Putamen (tissue), 1 donor: Measurements from ENCODE around the gene RTBDN.
"Not testable (repeated sequence)": the region's sequence is repeated elsewhere in the genome, so short reads cannot be mapped to it uniquely, and the experiment has no call there.

Experiments used
- DNase-seq: peaks from one replicate; pipeline ENCODE4 v3.0.0-alpha.2; 2016; ENCODE audit warnings: low spot score

The RTBDN gene

DNA sequence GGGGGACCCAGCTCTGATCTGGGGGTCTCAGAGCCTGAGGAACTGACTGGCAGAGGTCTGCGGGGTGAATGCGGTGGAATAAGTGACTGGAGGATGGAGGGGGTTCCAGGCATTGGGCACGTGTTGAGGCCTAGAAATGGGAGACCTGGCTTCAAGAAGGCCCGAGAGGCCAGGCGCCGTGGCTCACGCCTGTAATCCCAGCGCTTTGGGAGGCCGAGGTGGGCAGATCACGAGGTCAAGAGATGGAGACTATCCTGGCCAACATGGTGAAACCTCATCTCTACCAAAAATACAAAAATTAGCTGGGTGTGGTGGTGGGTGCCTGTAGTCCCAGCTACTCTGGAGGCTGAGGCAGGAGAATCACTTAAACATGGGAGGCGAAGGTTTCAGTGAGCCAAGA, 16.6 kb downstream of the RTBDN start:
- not testable (repeated sequence) for DNase-seq

DNA sequence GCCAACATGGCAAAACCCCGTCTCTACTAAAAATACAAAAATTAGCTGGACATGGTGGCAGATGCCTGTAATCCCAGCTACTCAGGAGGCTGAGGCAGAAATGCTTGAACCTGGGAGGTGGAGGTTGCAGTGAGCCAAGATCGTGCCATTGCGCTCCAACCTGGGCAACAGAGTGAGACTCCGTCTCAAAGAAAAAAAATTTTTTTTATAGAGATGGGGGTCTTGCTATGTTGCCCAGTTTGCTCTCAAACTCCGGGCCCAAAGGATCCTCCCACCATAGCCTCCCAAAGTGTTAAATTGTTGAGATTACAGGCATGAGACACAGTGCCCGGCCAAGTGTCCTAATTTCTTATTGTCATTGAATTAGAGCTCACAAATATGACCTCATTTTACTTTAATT, 17.2 kb downstream of the RTBDN start:
- DNase-seq = not testable (repeated sequence)

DNA sequence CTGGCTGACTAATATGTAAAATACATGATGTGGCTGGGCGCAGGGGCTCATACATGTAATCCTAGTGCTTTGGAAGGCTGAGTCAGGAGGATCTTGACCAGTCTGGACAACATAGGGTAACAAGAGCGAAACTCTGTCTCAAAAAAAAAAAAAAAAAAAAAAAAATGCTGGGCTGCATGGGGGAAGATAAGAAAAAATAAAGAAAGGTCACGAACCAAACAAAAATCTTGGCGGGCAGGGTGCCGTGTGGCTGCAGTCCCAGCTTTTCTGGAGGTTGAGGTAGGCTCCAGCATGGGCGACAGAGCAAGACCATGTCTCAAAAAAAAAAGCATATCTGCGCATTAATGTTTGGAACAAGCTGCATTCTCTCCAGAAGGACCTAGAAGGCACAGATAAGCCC, 19.3 kb downstream of the RTBDN start:
- no peak for DNase-seq

DNA sequence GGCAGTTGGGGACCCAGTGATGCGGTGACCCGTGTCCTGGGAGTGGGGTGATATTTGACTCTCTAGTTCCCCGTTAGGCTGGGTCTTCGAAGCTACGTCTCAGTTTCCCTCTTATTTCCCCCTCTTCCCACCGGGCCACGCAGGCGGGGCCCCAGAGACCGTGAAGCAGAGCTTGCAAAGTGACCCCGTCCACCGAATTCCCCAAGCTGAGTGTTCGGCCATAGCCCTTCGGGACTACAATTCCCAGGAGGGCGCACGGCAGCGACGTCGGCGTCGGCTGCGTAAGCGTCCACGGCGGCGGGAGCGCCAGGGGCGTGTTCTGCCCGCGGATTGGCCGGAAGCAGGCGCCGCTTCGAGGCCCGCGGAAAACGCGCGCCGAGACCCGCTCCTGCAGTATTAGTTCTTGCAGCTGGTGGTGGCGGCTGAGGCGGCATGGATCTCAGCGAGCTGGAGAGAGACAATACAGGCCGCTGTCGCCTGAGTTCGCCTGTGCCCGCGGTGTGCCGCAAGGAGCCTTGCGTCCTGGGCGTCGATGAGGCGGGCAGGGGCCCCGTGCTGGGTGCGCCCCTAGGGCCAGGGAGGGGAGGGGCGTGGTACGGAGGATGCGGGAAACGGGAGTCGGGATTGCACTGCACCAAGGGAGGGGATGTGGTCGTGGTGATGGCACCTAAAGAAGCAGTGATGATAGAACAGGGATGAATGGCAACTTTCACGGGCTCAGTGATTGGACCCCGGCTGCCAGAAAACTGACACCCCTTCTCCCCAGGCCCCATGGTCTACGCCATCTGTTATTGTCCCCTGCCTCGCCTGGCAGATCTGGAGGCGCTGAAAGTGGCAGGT, 27.9 kb downstream of the RTBDN start, which contains the start of gene RNASEH2A:
TSS of gene RNASEH2A (plus strand) at position 343 of the 840 bp plus-strand sequence. CDS start at position 433, 90 bp downstream.
- peak; percentile 89 for DNase-seq

DNA sequence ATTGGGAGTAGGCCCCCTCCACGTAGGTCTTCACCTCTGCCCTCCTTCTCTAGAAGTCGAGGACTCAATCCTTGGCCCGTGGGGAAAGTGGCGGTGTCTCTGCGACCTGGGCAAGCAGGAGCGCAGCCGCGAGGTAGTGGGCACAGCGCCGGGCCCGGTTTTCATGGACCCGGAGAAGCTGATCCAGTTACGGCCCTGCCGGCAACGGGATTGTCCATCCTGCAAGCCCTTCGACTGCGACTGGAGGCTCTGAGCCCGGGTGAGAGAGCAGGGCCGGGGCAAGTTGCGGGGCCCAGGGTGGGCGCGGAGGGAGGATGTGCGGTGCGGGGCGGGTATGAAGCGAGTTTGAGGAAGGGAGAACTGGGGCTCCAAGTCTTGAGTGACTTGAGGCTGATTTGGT, 30.3 kb downstream of the RTBDN start:
- DNase-seq = no peak

DNA sequence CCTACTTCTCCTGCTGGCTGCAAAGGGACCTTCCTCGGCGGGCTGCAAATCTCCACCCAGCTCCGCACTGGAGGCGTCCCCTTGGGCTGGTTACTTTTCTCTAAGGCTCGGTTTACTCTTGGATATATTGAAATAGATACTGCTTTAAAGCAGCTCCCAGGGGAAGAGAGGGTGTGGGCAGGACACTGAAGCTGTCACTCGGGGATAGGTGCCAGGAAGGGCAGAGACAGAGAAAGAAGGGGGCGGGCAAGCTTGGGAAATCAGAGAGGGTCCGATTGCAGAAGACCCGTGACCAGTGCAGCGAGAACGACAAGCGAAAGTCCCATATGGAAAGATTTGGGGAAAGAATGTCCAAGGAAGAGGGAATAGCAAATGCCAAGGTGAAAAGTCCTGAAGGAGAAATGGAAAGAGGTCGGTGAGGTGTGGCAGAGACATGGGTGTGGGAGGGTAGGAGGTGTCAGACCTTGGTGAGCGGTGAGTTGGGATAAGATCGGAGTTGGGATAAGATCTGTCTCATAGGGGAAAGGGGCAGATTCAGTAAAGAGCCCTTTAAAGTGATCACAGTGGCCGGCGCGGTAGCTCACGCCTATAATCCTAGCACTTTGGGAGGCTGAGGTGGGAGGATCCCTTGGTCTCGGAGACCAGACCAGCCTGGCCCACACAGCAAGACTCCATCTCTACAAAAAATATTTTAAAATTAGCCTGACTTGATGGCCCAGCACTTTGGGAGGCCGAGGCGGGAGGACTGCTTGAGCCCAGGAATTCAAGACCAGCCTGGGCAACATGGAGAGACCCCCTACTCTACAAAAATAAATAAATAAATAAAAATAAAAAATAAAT, 31.9 kb downstream of the RTBDN start:
- DNase-seq = no peak

DNA sequence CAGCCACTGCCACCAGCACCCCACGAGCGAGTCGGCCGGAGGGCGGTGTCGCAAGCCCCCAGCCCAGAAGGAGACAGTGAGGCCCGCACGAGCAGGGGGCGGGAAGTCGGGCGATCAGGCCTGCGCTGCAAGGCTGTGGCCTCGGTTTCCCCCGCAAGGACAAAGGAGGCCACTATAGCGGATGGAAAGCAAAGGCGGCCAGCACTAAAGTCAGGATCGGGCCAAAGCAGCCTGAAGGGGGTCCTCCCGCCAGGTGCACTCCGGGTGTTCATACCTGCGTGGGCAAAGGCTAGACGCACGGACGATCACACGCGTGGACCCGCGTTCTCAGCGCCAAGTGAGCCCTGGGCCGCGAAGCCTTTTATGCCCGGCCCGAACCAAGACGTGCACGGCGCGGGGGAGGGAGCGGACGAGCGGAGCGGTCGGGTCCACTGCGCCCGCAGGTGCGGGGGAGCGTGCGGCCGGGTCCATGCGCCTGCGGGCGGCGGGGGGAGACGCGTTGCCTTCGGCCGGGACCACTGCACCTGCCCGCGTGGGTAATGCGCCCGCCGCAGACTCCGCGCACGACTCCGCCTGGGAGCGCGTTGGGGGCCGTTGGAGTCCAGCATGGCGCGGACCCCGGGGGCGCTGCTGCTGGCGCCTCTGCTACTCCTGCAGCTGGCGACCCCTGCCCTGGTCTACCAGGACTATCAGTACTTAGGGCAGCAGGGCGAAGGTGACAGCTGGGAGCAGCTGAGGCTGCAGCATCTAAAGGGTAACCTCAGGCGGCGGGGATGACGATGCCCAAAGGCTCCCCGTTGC, 32.7 kb downstream of the RTBDN start, which contains the start of the genes PRDX2 and THSD8:
TSS of gene PRDX2 (minus strand) at position 335 of the 801 bp plus-strand sequence. CDS start 539 bp downstream, outside the sequence.
TSS of gene THSD8 (plus strand) at position 604 of the 801 bp plus-strand sequence. CDS start at position 607, 3 bp downstream.
- no peak for DNase-seq

DNA sequence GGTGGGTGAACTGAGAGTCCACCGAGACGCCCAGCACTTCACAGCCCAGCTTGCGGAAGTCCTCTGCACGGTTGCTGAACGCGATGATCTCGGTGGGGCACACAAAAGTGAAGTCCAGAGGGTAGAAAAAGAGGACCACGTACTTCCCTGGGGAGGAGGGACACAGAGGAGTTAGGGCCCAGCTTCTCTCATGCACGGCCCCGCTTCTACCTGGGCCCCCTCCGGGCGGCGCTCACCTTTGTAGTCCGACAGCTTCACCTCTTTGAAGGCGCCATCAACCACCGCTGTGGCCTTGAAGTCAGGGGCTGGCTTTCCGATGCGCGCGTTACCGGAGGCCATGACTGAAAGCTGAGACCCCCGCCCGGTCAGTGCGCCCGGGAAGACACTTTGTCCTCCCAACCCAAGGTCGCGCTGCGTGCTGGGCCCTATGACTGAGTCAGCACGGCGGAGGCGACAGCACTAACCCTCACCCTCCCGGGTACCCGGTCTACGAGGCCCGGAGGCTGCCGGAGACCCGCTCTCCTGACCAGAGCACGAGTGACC, 33.4 kb downstream of the RTBDN start:
- DNase-seq = no peak

DNA sequence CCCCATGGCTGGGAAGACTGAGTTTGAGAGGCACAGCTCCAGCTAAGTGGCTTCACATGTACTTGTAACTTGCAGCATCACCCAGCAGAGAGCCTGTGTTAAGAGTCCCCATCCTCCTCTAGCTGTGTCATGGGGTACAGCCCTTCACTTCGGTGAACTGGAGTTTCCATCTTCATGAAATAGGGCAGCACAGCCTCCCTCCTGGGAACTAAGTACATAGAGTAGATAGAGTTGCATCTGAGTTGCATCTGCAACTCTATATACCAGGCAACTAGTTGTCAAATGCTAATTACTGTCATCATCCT, 34.0 kb downstream of the RTBDN start:
- no peak for DNase-seq

DNA sequence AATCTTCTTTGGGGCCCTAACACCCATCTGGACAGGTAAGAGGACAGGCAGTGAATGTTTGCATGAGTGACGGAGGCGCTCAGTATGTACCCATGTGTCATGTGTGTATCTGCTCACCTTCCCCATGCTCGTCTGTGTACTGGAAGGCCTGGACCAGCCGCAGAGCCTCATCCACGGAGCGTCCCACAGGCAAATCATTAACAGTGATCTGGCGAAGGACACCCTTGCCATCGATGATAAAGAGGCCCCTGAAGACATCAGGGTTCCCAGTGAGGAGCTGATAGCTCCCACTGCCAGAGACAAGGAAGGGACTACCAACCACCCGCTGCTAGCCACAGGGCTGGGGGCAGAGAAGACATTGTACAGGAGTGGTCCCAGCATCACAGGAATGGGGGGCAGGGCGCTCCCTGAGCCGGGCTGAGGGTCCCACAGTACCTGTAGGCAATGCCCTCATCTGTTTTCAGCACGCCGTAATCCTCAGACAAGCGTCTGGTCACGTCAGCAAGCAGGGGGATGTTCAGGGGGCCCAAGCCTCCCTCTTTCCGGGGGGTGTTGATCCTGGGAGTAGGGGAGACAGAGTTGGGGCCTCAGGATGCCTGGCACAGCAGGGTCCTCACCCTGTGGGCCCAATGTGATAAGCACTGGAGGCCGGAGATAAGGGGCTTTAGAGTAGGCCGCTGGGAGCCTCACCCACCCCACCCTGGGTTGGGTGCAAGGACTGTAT, 34.5 kb downstream of the RTBDN start:
- no peak for DNase-seq

DNA sequence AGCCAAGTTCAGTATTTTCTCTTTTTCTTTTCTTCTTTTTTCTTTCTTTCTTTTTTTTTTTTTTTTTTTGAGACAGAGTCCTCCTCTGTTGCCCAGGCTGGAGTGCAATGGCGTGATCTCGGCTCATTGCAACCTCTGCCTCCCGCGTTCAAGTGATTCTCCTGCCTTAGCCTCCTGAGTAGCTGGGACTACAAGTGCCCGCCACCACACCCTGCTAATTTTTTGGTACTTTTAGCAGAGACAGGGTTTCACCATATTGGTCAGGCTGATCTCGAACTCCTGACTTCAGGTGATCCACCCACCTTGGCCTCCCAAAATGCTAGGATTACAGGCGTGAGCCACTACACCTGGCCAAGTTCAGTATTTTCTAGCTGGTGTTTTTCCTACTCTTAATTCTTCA, 36.8 kb downstream of the RTBDN start:
- not testable (repeated sequence) for DNase-seq

DNA sequence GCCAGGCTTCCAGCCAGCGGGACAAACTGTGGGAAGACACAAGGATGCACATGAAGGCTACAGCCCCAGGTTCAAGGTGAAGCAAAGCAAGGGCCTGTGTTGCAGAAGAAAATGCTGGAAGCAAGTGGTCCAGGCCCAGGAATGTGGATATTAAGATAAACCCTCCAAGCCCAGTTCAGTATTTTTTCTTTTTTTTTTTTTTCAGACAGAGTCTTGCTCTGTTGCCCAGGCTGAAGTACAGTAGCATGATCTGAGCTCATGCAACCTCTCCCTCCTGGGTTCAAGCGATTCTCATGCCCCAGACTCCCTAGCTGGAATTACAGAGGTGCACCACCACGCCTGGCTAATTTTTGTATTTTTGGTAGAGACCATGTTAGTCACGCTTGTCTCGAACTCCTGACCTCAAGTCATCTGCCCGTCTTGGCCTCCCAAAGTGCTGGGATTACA, 37.2 kb downstream of the RTBDN start:
- no peak for DNase-seq

DNA sequence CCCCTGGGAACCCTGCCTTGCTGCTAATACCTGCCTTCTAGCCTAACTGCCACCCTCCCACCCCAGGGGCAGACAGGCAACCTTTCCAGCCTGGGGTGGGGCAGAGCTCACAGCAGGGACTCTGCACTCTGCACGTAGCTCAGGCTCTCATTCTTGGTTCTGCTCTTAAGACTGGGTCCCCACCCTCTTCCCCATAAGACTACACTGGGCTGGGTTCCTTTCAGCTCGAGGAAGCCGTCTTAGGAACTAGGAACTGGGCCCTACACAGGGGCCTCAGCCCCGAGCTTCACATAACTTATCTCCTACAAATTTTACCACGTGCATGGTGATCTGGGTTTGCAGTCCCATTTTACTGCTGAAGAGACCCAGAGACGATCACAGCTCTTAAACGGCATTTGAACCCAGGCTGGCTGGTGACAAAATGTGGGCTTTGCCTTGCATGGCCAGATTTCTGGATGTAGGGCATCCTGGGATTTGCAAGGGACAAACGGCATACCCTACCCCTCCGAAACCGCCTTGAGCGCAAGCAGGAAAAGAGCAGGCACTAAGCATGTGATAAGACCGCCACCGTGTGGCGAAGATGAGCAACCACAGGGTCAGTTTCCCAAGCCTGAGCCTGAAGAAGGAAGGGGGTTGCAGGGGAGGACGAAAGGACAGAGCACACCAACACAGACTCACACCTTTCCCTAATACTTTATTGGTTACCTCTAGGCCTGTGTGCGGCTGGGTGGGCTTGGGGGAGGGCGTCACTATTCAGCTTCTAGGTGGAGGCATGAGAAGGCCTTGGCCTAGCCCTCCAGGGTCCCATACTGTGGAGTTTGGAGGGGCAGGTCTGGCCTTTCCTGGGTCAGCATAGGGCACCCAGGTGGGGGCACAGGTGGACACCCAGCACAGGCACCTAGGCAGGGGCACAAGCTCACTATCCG, 38.0 kb downstream of the RTBDN start:
- no peak for DNase-seq

DNA sequence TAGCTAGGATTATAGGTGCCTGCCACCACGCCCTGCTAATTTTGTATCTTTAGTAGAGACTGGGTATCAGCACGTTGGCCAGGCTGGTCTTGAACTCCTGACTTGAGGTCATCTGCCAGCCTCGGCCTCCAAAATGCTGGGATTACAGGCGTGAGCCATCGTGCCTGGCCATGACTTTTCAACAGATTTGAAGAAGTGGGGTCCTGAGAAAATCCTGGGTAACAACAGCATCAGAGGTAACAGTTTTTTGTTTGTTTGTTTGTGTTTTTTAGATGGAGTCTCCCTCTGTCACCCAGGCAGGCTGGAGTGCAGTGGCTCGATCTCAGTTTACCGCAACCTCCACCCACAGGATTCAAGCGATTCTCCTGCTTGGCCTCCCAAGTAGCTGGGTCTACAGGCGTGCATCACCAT, 39.4 kb downstream of the RTBDN start:
- no peak for DNase-seq

DNA sequence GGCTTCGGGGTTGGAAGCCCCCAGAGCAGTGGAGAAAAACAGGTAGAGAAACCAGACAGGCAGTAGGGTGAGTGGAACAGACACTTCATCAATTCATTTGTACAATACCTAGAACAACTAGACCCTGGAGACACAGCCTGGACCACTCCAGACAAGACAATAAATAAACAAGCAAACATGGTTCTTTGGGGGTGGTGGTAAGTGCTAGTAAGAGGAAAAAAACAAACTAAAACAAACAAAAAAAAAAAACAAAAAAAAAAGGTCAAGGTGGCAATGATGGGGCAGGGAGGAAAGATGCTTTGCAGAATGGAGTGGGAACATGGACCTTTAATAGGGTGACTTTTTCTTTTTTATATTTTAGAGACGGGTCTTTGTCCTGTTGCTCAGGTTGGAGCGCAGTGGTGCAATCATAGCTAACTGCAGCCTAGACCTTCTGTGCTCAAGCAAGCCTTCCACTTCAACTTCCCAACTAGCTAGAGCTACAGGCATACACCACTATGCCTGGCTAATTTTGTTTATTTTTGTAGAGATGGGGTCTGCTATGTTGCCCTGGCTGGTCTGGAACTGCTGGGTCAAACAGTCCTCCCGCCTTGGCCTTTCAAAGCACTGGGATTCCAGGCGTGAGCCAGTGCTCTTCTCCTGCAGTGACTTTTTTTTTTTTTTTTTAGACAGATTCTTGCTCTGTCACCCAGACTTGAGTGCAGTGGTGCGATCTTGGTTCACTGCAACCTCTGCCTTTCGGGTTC, 40.0 kb downstream of the RTBDN start:
- no peak for DNase-seq

DNA sequence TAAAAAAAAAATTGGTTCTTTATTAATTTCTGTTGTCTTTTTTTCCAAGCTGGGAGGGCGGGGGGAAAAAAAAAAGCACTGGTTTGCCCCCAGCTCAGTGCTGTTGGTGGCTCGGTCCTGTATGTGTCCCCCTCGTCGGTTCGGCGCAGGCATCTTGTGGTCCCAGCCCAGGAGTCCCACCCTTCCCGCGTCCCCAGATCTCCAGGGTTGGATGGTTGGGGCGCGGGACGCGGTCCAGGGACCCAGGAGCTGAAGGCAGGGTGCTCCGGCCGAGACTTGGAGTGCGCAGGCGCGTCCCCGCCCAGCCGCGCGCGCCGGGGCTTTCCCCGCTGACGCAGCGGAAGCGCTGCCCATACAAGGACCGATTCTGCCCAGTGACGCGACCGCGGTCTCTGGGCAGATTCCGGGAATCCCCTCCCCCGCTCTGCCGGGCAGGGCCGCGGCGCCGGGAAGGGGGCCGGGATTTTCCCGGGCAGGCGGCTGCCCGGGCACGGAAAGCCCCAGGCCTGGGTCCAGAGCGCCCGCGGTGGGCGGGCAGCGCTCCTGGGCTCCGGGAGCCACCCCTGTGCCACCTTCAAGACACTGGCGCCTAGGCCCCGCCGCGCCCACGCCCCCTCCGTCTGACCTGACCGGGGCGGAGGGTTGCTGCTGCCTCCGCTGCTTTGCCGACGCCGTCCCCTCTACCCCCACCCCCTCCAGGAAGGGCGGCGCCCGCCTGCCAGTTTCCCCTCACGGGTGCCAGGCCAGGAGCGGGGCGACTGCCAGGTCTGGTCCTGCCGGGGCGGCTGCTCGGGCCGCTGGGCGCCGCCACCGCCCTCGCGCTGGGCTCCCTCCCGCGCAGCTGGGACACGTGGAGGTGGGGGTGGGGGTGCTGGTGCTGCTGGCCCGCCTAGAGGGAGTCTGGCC, 40.8 kb downstream of the RTBDN start:
- DNase-seq = peak; percentile 95

DNA sequence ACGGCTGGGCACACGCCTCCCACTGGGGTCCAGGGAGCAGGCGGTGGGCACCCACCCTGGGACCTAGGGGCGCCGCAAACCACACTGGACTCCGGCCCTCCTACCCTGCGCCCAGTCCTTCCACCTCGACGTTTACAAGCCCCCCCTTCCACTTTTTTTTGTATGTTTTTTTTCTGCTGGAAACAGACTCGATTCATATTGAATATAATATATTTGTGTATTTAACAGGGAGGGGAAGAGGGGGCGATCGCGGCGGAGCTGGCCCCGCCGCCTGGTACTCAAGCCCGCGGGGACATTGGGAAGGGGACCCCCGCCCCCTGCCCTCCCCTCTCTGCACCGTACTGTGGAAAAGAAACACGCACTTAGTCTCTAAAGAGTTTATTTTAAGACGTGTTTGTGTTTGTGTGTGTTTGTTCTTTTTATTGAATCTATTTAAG, 41.5 kb downstream of the RTBDN start:
- DNase-seq = no peak
